NCI-H1105 treated with DMSO at 0.1 percent for 48 hours (cell line): ENCODE results near the gene SSPN.
"Not testable (repeated sequence)": the region's sequence is repeated elsewhere in the genome, so short reads cannot be mapped to it uniquely, and the experiment has no call there.

Source experiments
- DNase-seq: peaks from one replicate; lab custom pipeline; 2025; lab: John Stamatoyannopoulos, UW

SSPN gene

GRCh38 chr12:26229910-26230309, 34.5 kb downstream of the SSPN start:
- no peak for DNase-seq

DNA sequence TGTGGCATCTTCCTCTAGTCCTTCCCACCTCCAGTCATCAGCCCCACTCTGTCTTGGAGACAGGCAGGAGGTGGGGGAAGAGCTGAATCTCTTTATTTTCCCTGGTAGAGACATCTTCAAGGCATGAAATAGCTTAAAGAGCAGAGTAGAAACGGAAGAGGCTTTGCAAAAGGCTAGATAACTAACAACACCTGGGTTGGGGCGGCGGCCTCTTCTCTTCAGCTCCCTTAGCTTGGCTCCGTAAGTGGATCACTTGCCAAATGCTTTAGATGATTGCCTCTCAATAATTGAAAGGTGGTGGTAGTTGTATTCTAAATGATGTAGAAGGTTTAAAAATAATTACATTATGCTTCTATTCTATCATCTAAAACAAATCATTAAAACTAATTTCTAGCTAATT, 36.1 kb downstream of the SSPN start:
- DNase-seq: peak; percentile 84

- no peak for DNase-seq
Observed at GRCh38 chr12:26231921-26232320, 36.5 kb downstream of the SSPN start.

DNA sequence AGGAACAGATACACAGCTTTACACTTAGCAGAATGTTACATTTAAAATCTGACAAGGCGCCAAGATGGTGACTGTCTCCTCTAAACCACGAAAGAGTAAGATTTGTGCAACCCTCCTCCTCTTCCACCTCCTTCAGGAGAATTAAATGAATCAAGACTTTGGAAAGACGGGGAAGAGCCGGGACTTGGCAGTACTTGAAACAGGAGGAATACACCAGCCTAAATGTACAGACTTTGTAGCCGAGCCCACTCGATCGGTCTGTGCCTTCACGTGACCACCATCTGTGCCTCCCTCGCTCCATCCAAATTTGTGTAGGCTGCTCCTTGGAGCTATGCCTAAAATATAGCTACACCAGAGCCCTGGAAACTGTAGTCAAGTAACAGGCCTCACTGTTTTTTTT, 38.3 kb downstream of the SSPN start:
- DNase-seq: no peak

DNA sequence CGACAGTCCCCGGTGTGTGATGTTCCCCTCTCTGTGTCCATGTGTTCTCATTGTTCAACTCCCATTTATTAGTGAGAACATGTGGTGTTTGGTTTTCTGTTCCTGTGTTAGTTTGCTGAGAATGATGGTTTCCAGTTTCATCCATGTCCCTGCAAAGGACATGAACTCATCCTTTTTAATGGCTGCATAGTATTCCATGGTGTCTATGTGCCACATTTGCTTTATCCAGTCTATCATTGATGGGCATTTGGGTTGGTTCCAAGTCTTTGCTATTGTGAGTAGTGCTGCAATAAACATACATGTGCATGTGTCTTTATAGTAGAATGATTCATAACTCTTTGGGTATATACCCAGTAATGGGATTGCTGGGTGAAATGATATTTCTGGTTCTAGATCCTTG, 40.1 kb downstream of the SSPN start:
- not testable (repeated sequence) for DNase-seq

GRCh38 chr12:26238341-26239121, 43.2 kb downstream of the SSPN start:
- DNase-seq: no peak

DNA sequence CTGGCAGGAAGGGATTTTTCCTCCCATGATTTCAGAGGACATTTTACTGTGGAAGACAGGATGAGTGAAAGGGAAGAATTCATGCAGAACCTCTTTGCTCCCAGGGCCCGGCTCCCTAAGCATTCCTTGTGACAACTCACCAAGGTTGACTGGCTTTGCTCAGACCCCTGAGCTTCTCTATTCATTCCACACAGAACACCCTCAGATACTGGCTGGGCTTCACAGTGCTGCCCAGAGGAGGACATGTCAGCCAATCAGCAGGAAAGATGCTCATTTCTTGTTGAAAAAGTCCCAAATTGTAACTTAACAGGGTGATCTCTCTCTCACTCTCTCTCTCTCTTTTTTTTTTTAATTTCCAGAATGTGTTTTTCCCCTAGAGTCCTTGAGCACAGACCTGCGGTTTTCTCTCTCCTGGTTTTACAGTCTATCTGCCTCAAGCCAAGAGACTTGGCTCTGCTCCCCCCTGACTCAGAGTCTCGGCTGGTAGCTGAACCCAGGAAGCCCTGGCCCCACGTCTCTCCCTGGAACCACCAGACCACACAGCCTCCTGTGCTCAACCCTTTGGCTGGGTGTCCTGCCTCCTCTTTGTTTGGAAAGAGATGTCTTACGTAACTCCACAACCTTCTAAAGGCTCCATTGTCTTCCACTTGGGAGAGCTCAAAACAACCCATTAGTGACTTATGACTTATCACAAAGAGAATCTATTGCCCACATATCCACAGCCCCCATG, 43.9 kb downstream of the SSPN start:
- DNase-seq: no peak

DNA sequence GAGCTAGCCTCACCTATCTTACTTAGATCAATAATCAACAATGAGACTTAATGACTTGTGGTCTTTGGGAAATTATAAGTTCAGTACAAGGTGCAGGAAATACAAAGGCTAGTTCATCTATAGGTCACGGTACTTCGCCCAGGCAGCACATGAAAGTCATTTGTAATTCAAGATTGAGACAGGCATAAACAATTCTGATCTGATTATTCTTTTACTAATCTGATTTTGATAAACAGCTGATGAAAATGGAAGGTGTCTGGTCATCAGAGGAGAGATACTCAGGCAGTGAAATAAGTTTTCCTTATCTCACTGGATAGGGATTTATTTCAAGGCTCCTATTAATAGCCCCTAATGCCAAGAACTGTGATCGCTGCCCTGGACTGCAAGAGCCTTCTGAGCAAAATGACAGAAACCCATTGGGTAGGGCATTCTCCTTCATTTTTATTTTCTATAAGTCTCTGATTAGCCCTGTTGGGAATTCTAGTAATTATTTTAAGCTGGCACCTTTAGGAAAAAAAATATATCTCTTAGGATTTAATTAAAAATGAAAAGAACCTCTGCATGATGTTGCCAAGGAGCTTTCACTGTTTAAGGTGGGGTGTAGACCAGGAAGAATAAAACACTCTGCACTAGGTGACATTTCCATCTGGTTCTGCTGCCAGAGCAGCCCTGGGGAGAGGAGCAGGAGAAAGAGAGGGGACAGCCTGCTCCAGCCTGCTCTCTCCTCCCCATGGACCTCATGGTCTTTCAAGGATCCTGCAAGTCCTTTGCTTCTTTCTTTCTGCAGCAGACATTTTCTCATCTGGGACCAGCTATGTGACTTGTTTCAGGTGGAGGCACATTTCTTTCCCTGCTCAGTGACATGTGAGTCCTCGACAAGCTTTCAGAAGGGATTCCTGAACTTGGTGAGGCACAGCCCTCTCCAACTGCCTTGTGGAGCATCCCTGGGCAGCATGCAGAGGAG, 44.8 kb downstream of the SSPN start:
- DNase-seq: no peak

DNA sequence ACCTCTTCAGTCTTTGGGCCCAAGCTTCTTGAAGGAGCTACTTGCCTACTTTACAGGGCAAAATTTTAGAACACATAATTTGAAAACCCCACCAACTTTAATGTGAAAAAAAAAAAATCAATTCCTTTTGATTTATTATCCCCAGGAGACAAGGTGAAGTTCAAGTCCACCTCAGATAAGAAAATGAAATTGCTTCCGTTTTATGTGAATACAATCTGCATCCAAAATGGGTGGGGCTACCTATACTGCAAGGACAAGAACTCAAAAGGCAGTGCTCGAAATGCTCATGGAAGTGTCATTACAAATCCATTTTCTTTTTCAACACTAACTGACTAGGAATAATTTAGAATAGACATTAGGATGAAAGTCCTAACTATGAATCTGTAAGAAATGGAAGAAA, 45.7 kb downstream of the SSPN start:
- DNase-seq: no peak

- DNase-seq: no peak
Observed at GRCh38 chr12:26242683-26243082, 47.3 kb downstream of the SSPN start.

DNA sequence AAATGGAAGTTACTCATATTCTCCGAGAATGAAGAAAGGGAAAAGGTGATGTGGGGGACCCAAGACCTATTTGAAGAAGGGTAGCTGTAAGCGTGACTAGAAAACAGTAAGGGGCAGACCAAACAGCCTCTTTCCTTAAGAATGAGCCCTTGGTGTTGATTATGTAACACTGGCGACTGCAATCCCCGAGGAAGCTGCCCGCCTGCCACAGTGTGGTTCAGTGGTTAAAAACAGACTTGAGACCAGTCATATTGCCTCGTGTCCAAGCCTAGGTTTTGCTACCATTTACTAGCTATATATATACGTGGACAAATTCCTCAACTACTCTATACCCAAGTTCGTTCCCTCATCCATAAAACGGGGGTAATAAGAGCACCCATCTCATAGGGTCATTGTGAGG, 49.1 kb downstream of the SSPN start:
- DNase-seq: no peak

- DNase-seq: peak; percentile 10
Observed at GRCh38 chr12:26245175-26245942, 50.0 kb downstream of the SSPN start.

DNA sequence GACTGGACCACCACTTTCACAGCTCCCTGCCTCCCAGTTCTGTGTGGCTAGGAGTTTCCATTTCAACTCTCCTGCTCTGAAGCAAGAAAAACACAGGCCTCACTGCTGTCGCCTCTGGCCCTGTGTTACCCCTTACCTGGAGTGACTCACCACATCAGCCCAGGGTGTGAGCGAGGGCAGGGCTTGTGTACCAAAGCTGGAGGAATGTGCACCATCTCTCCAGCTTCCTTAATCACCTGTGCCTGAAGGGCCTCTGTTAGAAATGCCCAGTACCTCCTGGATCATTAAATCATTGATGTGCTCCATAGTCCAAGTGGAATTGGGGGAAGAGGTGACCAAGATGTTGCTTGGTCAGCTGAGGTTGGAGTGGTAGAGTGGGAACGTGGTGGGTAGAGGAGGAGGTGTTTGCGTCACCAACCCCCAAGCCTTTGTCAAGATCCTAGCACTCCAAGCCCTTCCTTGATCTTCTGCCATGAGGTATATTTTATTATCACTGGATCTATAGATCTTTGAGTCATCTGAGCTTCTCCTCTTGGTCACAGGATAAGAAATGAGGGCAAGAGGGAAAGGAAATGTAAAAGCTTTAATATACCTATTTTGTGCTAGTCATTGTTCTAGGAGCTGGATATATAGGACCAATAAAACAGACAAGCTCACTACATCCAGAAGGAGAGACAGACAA, 51.3 kb downstream of the SSPN start:
- DNase-seq: no peak

DNA sequence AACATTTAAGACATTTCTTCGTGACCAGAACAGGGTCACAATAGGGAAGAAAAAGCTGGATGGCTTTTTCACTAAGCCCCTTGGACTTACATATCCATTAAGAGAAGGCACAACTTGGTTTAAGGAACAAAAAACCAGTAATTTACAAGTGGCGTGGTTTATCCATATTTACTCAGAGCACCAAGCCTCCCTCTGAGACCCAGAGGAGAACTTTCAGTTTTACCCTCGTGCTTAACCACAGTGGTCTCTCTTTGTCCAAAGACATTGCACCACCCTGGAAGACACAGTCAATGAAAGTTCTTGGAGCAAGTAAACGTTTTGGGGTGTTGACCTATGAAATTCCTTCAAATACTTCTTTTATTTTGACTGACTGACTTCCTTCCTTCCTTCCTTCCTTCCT, 52.5 kb downstream of the SSPN start:
- DNase-seq: no peak

- DNase-seq: no peak
Observed at GRCh38 chr12:26250801-26251200, 55.4 kb downstream of the SSPN start.

GRCh38 chr12:26251600-26251999, 56.2 kb downstream of the SSPN start:
- DNase-seq: no peak

DNA sequence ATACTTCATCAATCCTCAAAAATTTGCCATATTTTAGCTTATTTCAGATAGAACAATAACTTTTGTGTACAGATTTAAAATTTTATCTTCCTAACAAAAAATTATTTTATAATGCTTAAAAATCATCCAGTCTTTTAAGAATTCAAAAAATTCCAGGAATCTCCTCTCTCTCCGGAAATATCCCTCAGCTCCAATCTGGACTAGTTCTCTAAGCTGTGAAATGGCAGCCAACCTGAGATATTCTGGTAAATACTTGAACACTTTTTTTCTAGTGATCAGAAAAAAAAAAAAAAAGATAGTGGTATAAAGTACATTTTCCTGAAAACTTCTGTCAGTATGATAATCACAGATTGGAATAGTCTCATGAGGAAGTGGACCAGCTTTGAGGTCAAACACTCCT, 57.6 kb downstream of the SSPN start:
- DNase-seq: no peak

GRCh38 chr12:26255893-26256645, 60.7 kb downstream of the SSPN start:
- DNase-seq: no peak

DNA sequence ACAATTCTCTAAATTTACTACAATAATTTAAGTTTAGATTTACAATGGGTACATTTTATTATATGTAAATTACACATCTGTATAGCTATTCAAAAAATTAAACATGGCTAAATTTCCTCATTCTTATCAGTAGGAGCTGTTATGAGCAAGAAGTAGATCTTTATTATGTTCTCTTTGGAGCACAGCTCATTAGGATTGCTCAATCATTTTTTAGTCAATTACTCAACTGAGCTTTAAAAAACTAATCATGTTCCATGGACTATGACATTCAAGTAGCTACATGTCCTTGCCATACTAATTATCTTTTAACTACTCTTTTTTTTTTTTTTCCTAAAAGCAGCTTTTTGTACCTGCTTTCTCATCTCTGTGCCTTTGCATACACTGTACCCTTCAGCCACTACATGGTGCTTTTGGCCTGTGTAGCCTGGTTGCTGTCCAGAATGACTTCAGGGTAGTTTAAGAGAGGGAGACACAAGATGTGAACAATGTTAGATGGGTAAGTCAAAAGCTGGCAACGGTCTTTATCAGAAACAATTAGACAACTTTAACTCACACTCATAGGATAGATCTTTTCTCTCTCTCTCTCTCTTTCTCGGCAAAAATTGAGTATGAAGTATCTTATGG, 69.0 kb downstream of the SSPN start:
- no peak for DNase-seq

DNA sequence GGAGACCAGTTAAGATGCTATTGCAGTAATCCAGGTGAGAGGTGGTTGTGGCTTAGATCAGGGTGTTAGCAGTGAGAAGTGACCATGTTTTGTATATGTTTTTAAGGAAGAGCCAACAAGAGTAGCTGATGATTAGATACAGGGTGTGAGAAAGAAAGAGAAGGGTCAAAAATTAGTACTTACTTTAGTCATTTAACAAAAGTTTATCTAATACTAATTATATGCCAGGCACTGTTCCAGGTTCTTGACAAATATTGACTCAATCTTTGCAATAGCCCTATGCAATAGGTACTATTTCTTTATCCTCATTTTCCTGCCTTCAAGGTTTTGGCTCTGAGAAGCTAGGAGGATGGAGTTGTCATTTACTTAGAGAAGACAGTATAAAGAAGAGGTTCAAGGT, 70.2 kb downstream of the SSPN start:
- no peak for DNase-seq
